GM21360 (cell line): ENCODE measurements around the gene KCNAB3.
"Not testable (repeated sequence)": the region's sequence is repeated elsewhere in the genome, so short reads cannot be mapped to it uniquely, and the experiment has no call there.

ENCODE experiments used
- ATAC-seq: cut with Tn5 transposase; IDR thresholded peaks from one replicate; pipeline ENCODE4 v1.9.1; 2021; ENCODE audit warnings: mild to moderate bottlenecking, moderate library complexity; ENCODE audit not compliant: unreplicated experiment

Gene KCNAB3

DNA sequence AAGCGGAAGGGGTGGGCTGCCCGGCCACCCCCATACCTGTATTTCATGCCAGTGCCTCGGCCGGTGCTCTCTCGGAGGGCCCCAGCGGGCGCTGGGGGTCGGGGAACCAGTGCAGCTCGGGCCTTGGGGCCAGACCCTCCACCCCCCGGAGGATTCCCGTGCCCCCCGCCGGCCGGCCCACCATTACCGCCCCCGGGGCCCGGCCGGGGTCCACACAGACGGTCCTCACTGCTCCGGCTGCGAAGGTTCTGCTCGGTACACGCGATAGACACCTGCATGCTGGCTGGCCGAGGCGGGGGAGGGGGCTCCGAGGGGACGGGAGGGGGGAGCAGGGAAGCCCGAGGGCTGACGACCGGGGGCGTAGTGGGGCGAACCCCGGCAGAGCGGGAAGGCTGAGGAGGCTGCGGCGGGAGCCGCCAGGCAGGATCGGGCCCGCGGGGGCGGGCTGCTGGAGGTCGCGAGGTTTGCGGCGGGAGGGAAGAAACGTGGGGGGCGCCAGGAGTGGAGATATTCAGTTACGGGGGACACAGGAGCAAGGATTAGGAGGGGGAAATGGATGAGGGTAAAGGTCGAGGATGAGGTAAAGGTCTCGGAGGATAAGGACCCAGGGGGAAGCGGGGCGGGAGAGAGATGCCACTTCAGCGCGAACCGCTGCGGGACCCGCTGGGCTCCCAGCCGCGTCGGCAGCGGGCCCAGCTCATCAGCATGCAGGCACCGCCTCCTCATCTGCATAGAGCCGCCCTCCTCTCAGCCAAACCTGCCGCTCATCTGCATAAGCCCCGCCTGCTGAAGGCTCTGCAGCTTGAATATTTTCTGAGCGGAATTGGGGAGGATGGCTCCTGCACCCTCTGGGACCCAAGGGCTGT, at the start of gene KCNAB3:
Gene KCNAB3, minus strand, starts transcription at position 699 of the 866 bp plus-strand sequence. Its CDS starts 421 bp downstream, at position 278.
- ATAC-seq, result no peak

DNA sequence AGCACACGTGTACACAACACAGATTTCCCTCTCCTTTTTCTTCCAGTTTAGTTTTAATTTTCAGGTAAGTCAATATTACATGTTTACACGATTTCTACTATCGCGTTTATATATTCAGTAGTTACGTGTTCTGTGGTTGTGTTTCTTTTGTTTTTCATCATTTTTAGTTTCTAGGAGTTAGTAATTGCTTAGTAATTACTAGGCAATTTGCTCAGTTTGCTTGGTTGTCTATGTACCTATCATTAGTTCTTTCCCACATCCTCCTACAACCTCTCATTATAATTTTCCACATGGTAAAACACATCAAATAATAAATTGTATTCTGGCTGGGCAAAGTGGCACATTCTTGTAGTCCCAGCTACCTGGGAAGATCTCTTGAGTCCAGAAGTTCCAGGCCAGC, 48.1 kb upstream of the KCNAB3 start:
- no peak for ATAC-seq

DNA sequence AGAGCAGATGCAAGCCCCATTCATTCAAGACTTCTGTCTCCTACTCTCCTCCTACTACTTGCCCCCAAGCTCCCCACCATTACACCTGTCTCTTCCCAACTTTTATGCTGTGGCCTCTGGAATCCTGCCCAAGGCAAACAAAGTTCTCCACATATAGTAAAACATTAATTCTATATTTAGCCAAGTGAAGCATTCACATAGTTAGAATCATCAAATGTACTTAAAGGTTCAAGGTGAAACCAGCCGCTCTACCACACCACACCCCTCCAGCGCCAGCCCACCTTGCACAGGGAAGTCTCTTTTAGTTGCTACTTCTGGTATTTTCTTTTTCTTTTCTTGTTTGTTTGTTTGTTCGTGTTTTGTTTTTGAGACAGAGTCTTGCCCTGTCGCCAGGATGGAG, 47.4 kb upstream of the KCNAB3 start:
- no peak for ATAC-seq

DNA sequence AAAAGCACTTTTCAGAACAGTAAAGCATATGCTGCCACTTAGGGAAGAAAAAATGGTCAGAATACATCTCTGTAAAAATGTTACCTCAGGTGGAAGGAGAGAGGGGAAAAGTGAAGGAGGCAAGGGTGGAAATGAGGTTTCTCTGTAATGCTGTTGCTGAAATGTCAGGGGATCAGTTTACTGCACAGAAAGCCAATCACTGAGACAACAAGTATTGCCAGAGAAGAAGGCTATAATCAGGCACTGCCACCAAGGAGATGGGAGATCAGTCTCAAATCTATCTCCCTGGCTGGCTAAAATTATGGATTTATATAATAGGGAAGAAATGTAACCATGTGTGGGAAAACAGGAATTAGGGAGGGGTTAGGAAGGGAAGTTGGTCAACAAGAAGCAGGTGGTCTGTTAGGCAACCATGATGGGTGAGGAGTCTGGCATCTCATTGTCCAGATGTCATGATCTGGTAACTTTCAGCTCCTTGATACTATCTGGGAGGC, 45.0 kb upstream of the KCNAB3 start:
- no peak for ATAC-seq

DNA sequence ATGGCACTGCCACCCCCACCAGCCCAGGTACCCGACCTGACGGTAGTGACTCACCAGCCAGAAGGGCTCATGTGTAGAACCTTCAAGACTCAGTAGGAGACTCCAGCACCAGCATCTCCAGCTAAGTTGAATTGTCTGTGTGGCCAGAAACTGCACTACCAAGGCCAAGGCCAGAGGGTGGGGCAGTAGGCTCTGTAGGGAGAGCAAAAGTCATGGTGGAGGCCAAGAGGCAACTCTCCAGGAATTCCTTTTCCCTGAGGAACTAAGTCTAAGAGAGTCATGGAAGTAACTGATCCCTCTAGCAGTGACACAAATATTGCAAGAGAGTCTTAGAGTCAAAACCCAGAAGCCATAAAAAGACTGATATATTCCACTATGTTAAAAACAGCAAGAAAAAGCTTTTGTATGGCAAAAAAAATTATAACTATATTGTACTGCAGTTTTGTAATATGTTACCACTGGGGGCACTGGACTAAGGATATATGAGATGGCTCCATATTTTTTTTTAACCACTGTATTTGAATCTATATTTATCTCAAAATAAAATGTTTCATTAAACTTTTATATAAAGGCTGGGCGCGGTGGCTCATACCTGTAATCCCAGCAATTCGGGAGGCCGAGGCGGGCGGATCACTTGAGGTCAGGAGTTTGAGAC, 42.6 kb upstream of the KCNAB3 start:
- ATAC-seq, result no peak

DNA sequence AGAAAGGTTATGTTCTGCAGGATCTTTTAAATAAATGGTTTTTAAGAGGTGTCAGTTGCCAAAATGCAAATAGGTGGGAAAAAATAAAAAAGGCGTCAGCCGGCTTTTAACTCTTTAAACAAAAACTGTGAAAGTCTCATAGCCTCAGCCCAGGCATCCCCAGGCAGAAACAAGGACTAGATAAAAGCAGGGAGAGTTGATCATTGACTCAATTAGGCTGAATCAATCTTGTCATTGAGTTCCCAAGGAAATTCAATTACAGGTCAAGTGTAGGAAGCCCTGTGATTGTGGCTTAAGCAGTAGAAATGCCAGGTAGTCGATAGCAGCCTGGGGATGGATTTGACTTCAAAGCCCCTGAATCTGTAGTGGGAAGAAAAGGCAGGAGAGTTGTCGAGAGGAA, 42.0 kb upstream of the KCNAB3 start:
- ATAC-seq, result no peak

DNA sequence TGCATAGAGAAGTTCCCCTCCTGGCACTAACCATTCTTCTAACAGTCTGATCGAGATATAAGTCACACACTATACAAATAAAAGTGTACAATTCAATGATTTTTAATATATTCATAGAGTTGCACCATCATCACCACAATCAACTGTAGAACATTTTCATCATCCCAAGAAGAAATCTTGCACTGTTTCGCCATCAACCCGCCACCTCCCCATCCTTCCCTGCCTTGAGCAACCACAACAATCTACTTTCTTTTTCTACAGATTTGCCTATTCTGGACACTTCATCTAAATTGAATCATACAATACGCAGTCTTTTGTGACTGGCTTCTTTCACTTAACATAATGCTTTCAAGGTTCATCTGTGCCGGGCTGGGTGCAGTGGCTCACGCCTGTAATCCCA, 39.8 kb upstream of the KCNAB3 start:
- no peak for ATAC-seq

DNA sequence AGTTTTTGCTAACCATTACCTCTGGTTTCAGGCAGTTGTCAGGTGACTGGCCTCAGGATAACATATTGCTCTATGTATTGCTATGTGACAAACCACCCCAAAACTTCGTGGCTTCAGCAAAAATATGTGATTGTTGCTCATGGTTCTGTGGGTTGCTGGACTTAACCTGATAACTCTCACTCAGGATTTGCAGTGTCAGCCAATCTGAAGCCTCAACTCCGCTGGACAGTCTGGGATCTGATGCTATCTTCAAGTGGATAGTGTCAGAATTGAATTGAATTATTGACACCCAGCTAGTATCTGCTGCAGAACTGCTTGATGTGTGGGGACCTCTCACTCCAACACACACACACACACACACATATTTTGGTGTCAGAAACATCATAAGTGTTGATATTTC, 38.1 kb upstream of the KCNAB3 start:
- ATAC-seq, result no peak

DNA sequence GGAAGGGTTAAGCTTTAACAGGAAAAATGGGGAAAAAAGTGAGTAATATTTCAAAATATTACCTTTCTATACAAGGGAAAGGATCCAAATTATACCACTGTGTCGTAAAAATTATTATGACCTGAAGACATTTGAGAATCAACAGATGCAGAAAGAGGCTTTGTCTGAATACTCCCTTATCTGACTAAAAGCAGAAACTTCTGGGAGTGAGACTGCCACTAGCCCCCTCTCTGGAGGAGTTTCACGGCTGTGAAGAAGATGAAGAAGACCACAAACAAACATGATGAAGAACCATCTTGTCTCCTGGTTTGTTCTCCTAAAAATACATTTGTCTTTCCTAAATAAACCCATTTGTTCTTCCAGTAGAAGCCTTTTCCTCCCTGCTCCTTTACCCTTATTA, 31.8 kb upstream of the KCNAB3 start:
- ATAC-seq, result no peak

DNA sequence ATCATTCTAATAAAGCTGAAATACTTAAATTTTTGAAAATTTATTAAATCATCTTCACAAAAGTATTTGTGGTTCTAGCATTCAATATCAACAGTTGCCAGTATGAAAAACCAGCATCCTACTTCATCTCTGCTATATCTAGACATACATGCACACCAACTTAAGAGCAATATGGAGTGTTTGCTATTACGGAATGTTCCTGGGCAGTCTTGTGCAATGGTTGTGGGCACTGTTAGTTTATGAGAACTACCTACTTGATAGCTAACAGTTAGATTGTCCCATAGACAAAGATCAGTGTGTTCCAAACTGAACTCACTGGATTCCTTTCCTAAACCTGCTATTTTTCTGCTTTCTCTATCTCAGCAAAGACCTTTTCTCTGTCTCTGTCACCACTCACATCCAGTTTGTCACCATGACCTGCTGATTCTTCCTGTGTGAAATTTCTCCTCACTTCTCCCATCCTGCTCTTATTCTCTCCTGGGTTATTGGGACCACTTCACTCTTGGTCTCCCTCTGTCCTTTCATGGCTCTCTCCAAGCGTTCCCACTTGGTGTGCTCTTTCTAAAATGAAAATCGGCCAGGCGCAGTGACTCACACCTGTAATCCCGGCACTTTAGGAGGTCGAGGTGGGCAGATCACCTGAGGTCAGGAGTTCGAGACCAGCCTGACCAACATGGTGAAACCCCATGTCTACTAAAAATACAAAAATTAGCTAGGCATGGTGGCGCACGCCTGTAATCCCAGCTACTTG, 30.0 kb upstream of the KCNAB3 start:
- no peak for ATAC-seq

DNA sequence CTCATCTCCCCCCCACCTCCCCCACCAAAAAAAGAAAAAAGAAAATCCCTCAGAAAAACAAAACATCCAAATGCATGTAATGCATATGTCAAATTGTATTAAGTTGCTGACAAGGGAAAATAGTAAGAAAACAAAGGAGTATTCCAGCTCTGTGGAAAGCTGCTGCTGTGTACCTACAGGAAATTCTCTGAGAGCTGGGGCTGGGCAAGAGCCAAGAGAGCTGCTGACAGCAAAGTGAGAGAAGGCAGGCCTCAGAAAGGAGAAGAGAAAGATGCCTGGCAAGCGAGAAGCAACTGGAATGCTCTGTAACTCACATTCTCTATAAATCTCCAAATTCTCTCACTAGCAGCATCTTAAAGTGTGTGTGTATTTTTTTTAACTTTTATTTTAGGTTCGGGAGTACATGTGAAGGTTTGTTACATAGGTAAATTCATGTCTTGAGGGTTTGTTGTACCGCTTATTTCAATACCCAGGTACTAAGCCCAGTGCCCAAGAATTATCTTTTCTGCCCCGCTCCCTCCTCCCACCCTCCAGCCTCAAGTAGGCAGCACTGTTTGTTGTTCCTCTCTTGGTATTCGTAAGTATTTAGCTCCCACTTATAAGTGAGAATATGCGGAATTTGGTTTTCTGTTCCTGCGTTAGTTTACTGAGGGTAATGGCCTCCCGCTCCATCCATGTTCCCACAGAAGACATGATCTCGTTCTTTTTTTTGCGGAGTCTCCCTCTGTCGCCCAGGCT, 26.7 kb upstream of the KCNAB3 start:
- ATAC-seq, result no peak

DNA sequence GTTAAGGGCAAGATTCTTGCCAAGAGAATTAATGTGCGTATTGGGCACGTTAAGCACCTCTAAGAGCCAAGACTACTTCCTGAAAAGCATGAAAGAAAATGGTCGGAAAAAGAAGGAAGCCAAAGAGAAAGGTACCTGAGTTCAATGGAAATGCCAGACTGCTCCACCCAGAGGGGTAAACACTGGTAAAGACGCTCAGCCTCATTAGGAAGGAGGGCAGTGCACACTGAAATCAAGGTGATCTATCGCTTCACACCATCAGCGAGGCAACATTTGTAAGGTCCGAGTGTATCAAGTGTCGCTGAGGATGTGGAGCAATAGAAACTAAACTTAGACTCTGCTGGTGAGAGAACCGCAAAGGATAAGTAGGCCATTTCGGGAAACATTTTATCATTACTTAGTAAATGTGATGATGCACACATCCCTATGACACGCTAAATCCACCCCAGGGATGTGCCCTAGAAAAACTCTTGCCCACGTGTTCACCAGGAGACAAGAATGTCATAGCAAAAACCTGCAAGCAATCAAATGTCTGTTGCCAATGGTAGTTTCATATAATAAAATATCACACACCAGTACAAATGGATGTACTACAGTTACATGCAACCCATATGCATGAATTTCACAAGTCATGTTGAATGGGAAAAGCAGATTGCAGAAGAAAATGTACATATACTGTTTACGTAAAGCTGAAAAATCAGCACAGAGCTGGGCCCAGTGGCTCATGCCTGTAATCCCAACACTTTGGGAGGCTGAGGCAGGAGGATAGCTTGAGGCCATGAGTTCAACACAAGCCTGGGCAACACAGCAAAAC, 26.0 kb upstream of the KCNAB3 start:
- no peak for ATAC-seq

DNA sequence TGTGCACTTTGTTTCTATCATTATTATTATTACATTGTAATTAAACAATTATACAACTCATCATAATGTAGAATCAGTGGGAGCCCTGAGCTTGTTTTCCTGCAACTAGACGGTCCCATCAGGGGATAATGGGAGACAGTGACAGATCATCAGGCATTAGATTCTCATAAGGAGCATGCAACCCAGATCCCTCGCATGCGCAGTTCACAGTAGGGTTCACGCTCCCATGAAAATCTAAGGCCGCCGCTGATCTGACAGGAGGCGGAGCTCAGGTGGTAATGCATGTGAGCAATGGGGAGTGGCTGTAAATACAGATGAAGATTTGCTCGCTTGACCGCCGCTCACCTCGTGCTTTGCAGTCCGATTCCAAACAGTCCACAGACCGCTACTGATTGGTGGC, 23.6 kb upstream of the KCNAB3 start:
- ATAC-seq, result not testable (repeated sequence)

DNA sequence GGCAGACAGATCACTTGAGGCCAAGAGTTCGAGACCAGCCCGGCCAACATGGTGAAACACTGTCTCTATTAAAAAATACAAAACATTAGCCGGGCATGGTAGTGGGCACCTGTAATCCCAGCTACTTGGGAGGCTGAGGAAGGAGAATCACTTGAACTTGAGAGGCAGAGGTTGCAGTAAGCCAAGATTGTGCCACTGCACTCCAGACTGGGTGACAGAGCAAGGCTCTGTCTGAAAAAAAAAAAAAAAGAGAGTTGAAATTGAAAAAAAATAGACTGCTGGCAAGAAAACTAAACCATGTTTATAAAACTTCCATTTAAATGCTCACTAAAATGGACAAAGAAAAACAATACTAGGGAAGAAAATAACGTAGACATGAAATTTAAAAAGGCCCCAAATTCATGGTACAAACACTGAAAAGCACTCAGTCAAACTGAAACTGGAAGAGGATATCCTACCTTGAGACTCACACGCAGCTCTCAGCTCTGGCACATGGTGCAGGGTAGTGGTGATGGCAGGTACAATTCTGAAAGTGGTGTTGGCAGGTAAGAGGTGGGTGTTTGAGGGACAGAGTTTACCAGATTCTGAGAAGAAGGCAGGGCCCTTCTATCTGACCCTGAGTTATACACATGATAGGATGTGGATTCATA, 21.6 kb upstream of the KCNAB3 start:
- no peak for ATAC-seq

DNA sequence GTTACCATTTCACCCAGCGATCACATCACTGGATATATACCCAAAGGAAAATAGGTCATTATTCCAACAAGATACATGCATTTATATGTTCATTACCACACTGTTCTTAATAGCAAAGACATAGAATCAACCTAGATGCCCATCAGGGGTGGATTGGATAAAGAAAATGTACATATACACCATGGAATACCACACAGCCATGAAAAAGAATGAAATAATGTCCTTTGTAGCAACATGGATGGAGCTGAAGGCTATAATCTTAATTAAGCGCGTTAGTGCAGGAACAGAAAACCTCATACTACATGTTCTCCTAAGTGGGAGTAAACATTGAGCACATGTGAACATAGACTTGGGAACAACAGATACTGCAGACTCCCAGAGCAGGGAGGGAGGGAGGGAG, 20.9 kb upstream of the KCNAB3 start:
- ATAC-seq, result no peak

DNA sequence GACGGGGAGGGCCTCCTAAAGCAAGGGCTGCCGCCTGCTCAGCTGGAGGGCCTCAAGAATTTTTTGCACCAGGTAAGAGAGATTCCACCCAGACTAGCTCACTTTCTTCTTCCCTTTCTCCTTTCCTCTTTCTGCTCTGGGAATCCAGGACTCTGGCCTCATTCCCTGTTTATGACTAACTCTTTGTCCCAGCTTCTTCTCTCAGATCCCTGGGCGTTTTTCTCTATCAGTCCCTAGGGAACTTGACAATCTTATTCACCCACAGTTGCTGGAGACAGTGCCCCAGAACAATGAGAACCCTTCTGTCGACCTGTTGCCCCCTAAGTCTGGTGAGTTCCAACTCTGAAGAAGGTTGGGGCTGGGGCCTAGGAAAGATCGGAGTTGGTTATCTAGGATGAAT, 18.0 kb upstream of the KCNAB3 start:
- ATAC-seq, result no peak

DNA sequence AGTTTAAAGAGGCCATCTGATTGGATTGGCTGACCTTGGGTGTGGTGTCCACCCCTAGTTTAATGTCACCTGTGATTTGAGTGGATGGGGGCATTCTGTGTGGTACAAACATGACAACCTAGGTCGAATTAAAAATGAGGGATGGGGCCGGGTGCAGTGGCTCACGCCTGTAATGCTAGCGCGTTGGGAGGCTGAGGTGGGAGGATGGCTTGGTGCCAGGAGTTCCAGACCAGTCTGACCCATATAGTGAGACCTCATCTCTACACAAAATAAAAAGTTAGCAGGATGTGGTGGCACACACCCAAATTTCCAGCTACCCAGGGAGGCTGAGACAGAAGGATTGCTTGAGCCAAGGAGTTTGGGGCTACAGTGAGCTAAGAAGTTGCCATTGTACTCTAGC, 16.8 kb upstream of the KCNAB3 start:
- no peak for ATAC-seq

DNA sequence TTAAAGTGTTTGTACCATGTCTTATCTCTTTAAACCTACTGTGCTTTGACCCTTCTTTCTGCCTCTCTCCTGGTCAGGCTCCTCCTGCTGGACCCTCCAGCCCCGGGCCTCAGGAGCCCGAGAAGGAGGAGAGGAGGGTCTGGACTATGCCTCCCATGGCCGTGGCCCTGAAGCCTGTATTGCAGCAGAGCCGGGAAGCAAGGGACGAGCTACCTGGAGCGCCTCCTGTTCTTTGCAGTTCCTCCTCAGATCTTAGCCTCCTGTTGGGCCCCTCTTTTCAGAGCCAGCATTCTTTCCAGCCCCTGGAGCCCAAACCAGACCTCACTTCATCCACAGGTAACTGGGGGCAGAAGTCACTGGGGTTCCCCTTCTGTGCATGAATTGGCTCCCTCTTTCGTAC, 16.0 kb upstream of the KCNAB3 start:
- ATAC-seq, result no peak

DNA sequence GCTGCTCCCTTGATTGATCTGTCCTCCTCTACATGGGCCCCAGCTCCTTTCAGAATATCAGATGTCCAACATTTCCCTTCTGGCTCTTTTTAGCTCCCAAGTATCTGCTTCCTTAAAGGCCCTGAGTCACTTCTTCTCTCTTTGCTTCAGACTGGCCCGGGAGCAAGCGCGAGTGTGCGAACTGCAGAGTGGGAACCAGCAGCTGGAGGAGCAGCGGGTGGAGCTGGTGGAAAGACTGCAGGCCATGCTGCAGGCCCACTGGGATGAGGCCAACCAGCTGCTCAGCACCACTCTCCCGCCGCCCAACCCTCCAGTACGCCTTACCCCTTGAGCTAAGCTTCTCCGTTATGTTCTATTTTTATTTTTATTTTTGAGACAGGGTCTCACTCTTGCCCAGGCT, 14.7 kb upstream of the KCNAB3 start:
- no peak for ATAC-seq

DNA sequence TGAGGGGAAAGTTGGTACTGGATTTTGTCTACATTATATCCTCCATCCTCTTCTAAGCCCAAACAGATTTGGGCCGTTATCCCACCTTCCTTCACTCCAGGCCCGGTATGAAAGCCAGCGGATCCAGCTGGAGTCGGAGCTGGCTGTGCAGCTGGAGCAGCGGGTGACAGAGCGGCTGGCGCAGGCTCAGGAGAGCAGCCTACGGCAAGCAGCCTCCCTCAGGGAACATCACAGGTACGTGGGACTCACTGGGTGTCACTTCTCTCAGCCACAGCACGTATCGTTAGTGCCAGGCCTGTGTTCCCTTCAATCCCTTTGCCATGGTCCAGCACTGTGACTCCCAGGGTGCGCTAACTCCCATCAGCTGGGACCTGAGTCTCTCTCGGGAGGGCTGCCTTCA, 13.6 kb upstream of the KCNAB3 start:
- ATAC-seq, result no peak
